ENCODE measurements around the gene CALN1. TPM values are rescaled to one million over a fixed set of nuclear protein-coding genes. Genes with fewer than 3 reads are reported as not detected.

Gene CALN1
- total and polyA plus RNA-seq, 2 experiments from 2014 or later, result 7.6 to 14.5 TPM

GRCh38 chr7:71784180-71784579 lies 628.0 kb downstream of the CALN1 start (continued):
- TF ChIP-seq NANOG (IDR thresholded peaks at IDR 0.05; ENCODE audit: borderline replicate concordance) (no peak), EZH2phosphoT487 (IDR thresholded peaks at IDR 0.05; ENCODE audit: unreplicated experiment) (no peak), POLR2AphosphoS5 (IDR thresholded peaks at IDR 0.05; ENCODE audit: low read depth) (no peak), ZNF331 (CRISPR knock-in tag; IDR thresholded peaks at IDR 0.05; ENCODE audit: low read depth) (no peak), ETS1 (IDR thresholded peaks at IDR 0.05) (no peak), CTCF (conservative IDR thresholded peaks at IDR 0.05; ENCODE audit: low read depth in 2 of 2) (no peak), EZH2 (IDR thresholded peaks at IDR 0.05; ENCODE audit: low read depth, unreplicated experiment) (no peak), STAT1 (IDR thresholded peaks at IDR 0.05; ENCODE audit: unreplicated experiment) (no peak), REST (IDR thresholded peaks at IDR 0.05; ENCODE audit: unreplicated experiment) (no peak)

GRCh38 chr7:71783779-71784178 lies 628.4 kb downstream of the CALN1 start:
- peaks cover 7% of the 10 kb centered on the region; the same call in 1 of the 2 replicates for H3K27me3 ChIP-seq (ENCODE audit: insufficient read depth)
- 0 out of 2 replicates have a peak, but pooled peaks cover 12% of the 10 kb centered on the region for H3K9me2 ChIP-seq (ENCODE audit: insufficient read depth)
- peaks cover 13% of the 10 kb centered on the region; the same call in 1 of the 2 replicates for H3K4me1 ChIP-seq (ENCODE audit: insufficient read depth)
- H3K4me3 ChIP-seq, result no peak overlapping the region
- DNase-seq (ENCODE audit: low spot score) (no peak), ATAC-seq (no peak)
- no peak overlapping the region for H3K27ac ChIP-seq (ENCODE audit: low read depth)
- H2AFZ ChIP-seq, result no peak overlapping the region
- H3K4me3 Mint-ChIP-seq, result no peak overlapping the region
- H3K4me1 Mint-ChIP-seq, result peaks cover 22% of the 10 kb centered on the region
- peak overlapping the region; percentile 40; the same call in 1 of the 2 replicates for H3K4me2 ChIP-seq
- H3K36me3 ChIP-seq (ENCODE audit: insufficient read depth), result peaks cover 7% of the 10 kb centered on the region; the same call in 1 of the 2 replicates
- H3K36me3 Mint-ChIP-seq (ENCODE audit: low read depth), result peaks cover 34% of the 10 kb centered on the region
- H3K79me2 ChIP-seq (replicated peaks; ENCODE audit: insufficient read depth), result no peaks in the 10 kb centered on the region
- peaks cover 38% of the 10 kb centered on the region for H3K9me3 Mint-ChIP-seq
- H3K27me3 Mint-ChIP-seq (ENCODE audit: insufficient read depth, low read depth, poor library complexity), result no peaks in the 10 kb centered on the region
- no peak overlapping the region for H3K27ac Mint-ChIP-seq
- no peaks in the 10 kb centered on the region; the same call in 1 of the 2 replicates for H4K20me1 ChIP-seq (replicated peaks; ENCODE audit: insufficient read depth)
- H3F3A ChIP-seq (replicated peaks; ENCODE audit: low read depth), result no peaks in the 10 kb centered on the region
- TF ChIP-seq NANOG (IDR thresholded peaks at IDR 0.05; ENCODE audit: borderline replicate concordance), result no peak
- no peak for TF ChIP-seq CTCF (conservative IDR thresholded peaks at IDR 0.05; ENCODE audit: low read depth in 2 of 2)
- TF ChIP-seq JUNB (IDR thresholded peaks at IDR 0.05; ENCODE audit: unreplicated experiment), result no peak
- TF ChIP-seq POLR2AphosphoS5 (IDR thresholded peaks at IDR 0.05; ENCODE audit: low read depth), result no peak
- TF ChIP-seq EZH2phosphoT487 (IDR thresholded peaks at IDR 0.05; ENCODE audit: unreplicated experiment), result no peak
- no peak for TF ChIP-seq ZNF114 (CRISPR knock-in tag; IDR thresholded peaks at IDR 0.05)

All from GM23338 (cell line).